ENCODE results near the gene IFT122.

IFT122 gene

DNA sequence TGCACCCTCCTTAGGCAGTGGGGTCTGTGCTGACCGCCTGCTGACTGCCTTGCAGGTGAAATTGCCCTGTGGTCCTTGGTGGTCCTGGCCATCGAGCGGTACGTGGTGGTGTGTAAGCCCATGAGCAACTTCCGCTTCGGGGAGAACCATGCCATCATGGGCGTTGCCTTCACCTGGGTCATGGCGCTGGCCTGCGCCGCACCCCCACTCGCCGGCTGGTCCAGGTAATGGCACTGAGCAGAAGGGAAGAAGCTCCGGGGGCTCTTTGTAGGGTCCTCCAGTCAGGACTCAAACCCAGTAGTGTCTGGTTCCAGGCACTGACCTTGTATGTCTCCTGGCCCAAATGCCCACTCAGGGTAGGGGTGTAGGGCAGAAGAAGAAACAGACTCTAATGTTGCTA, 90.8 kb downstream of the IFT122 start:
- H2AFZ ChIP-seq (ENCODE audit: low read length), result no peak overlapping the region
- TF ChIP-seq EZH2 (IDR thresholded peaks at IDR 0.05; ENCODE audit: borderline replicate concordance, low read length), result no peak
- TF ChIP-seq, protein P1, sequence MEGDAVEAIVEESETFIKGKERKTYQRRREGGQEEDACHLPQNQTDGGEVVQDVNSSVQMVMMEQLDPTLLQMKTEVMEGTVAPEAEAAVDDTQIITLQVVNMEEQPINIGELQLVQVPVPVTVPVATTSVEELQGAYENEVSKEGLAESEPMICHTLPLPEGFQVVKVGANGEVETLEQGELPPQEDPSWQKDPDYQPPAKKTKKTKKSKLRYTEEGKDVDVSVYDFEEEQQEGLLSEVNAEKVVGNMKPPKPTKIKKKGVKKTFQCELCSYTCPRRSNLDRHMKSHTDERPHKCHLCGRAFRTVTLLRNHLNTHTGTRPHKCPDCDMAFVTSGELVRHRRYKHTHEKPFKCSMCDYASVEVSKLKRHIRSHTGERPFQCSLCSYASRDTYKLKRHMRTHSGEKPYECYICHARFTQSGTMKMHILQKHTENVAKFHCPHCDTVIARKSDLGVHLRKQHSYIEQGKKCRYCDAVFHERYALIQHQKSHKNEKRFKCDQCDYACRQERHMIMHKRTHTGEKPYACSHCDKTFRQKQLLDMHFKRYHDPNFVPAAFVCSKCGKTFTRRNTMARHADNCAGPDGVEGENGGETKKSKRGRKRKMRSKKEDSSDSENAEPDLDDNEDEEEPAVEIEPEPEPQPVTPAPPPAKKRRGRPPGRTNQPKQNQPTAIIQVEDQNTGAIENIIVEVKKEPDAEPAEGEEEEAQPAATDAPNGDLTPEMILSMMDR (IDR thresholded peaks at IDR 0.05; ENCODE audit: low read length), result no peak

DNA sequence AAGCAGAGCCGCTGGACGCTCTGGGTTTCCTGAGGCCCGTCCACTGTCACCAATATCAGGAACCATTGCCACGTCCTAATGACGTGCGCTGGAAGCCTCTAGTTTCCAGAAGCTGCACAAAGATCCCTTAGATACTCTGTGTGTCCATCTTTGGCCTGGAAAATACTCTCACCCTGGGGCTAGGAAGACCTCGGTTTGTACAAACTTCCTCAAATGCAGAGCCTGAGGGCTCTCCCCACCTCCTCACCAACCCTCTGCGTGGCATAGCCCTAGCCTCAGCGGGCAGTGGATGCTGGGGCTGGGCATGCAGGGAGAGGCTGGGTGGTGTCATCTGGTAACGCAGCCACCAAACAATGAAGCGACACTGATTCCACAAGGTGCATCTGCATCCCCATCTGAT, 91.7 kb downstream of the IFT122 start:
- H3K27ac ChIP-seq (ENCODE audit: low read depth, low read length, poor library complexity, severe bottlenecking), result no peak overlapping the region
- H3F3A ChIP-seq (ENCODE audit: insufficient read depth, low read length), result no peaks in the 10 kb centered on the region
- no peak overlapping the region for H3K9ac ChIP-seq (ENCODE audit: low read length)
- no peaks in the 10 kb centered on the region for H3K9me3 ChIP-seq (ENCODE audit: low read length)
- H3K4me2 ChIP-seq (ENCODE audit: low read length), result no peak overlapping the region
- H3K36me3 ChIP-seq (ENCODE audit: insufficient read depth, low read length), result no peaks in the 10 kb centered on the region
- H3K79me2 ChIP-seq (ENCODE audit: insufficient read depth, low read length), result no peaks in the 10 kb centered on the region
- no peaks in the 10 kb centered on the region for H4K20me1 ChIP-seq (ENCODE audit: insufficient read depth, low read length)
- H3K27me3 ChIP-seq (ENCODE audit: insufficient read depth, low read length), result peaks cover 8% of the 10 kb centered on the region; the same call in 1 of the 2 replicates
- no peak overlapping the region for H3K4me3 ChIP-seq (ENCODE audit: low read depth, low read length, poor library complexity, severe bottlenecking)
- no peaks in the 10 kb centered on the region for H3K4me1 ChIP-seq (ENCODE audit: insufficient read depth, low read length, severe bottlenecking)
- TF ChIP-seq, protein P1 (IDR thresholded peaks at IDR 0.05; ENCODE audit: low read length), result no peak
- TF ChIP-seq EZH2 (IDR thresholded peaks at IDR 0.05; ENCODE audit: borderline replicate concordance, low read length), result no peak
- no peaks in the 10 kb centered on the region for H3K9me2 ChIP-seq (ENCODE audit: low read depth, low read length)
- H2AFZ ChIP-seq (ENCODE audit: low read length), result no peak overlapping the region

More for the DNA sequence above, 90.8 kb downstream of the IFT122 start:
- Histone ChIP-seq H4K20me1 (ENCODE audit: insufficient read depth, low read length) (no peaks in the 10 kb centered on the region), H3K9me3 (ENCODE audit: low read length) (no peaks in the 10 kb centered on the region), H3K79me2 (ENCODE audit: insufficient read depth, low read length) (no peaks in the 10 kb centered on the region), H3K4me2 (ENCODE audit: low read length) (no peak overlapping the region), H3K9me2 (ENCODE audit: low read depth, low read length) (no peaks in the 10 kb centered on the region), H3F3A (ENCODE audit: insufficient read depth, low read length) (no peaks in the 10 kb centered on the region), H3K9ac (ENCODE audit: low read length) (no peak overlapping the region), H3K27ac (ENCODE audit: low read depth, low read length, poor library complexity, severe bottlenecking) (no peak overlapping the region), H3K36me3 (ENCODE audit: insufficient read depth, low read length) (no peaks in the 10 kb centered on the region), H3K27me3 (ENCODE audit: insufficient read depth, low read length) (peaks cover 8% of the 10 kb centered on the region; the same call in 1 of the 2 replicates), H3K4me1 (ENCODE audit: insufficient read depth, low read length, severe bottlenecking) (peaks cover 8% of the 10 kb centered on the region), H3K4me3 (ENCODE audit: low read depth, low read length, poor library complexity, severe bottlenecking) (no peak overlapping the region)

DNA sequence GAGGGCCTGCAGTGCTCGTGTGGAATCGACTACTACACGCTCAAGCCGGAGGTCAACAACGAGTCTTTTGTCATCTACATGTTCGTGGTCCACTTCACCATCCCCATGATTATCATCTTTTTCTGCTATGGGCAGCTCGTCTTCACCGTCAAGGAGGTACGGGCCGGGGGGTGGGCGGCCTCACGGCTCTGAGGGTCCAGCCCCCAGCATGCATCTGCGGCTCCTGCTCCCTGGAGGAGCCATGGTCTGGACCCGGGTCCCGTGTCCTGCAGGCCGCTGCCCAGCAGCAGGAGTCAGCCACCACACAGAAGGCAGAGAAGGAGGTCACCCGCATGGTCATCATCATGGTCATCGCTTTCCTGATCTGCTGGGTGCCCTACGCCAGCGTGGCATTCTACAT, 92.2 kb downstream of the IFT122 start:
- no peaks in the 10 kb centered on the region for H4K20me1 ChIP-seq (ENCODE audit: insufficient read depth, low read length)
- H3K4me3 ChIP-seq (ENCODE audit: low read depth, low read length, poor library complexity, severe bottlenecking), result no peak overlapping the region
- H3K9me3 ChIP-seq (ENCODE audit: low read length), result no peaks in the 10 kb centered on the region
- H3K4me2 ChIP-seq (ENCODE audit: low read length), result no peak overlapping the region
- no peaks in the 10 kb centered on the region for H3F3A ChIP-seq (ENCODE audit: insufficient read depth, low read length)
- TF ChIP-seq, protein P1 (IDR thresholded peaks at IDR 0.05; ENCODE audit: low read length), result no peak
- no peak for TF ChIP-seq EZH2 (IDR thresholded peaks at IDR 0.05; ENCODE audit: borderline replicate concordance, low read length)
- no peak overlapping the region for H3K27ac ChIP-seq (ENCODE audit: low read depth, low read length, poor library complexity, severe bottlenecking)
- peaks cover 8% of the 10 kb centered on the region; the same call in 1 of the 2 replicates for H3K27me3 ChIP-seq (ENCODE audit: insufficient read depth, low read length)
- H3K36me3 ChIP-seq (ENCODE audit: insufficient read depth, low read length), result no peaks in the 10 kb centered on the region
- no peak overlapping the region for H2AFZ ChIP-seq (ENCODE audit: low read length)
- H3K9ac ChIP-seq (ENCODE audit: low read length), result no peak overlapping the region
- H3K9me2 ChIP-seq (ENCODE audit: low read depth, low read length), result no peaks in the 10 kb centered on the region
- no peaks in the 10 kb centered on the region for H3K79me2 ChIP-seq (ENCODE audit: insufficient read depth, low read length)
- no peaks in the 10 kb centered on the region for H3K4me1 ChIP-seq (ENCODE audit: insufficient read depth, low read length, severe bottlenecking)
